C4-2B (cell line): ENCODE data around the gene FAM53B.
A peak's percentile ranks its signal among the peaks of the same experiment; 100 is the strongest.

ENCODE experiments used
- H3K27ac ChIP-seq: fragments of 450-650 bp; 2 replicates; pipeline ENCODE4 v1.5.1; 2017
- ZFX ChIP-seq: fragments of 450-650 bp; IDR thresholded peaks from 2 replicates; pipeline ENCODE4 v1.6.1; 2017
- TF ChIP-seq, protein P1 (sequence below): fragments of 450-650 bp; conservative IDR thresholded peaks from 2 replicates; pipeline ENCODE4 v1.5.1; 2017; ENCODE audit warnings: mild to moderate bottlenecking

The FAM53B gene

GRCh38 chr10:124711145-124711544, 33.0 kb downstream of the FAM53B start:
- TF ChIP-seq ZFX = no peak
- TF ChIP-seq, protein P1, sequence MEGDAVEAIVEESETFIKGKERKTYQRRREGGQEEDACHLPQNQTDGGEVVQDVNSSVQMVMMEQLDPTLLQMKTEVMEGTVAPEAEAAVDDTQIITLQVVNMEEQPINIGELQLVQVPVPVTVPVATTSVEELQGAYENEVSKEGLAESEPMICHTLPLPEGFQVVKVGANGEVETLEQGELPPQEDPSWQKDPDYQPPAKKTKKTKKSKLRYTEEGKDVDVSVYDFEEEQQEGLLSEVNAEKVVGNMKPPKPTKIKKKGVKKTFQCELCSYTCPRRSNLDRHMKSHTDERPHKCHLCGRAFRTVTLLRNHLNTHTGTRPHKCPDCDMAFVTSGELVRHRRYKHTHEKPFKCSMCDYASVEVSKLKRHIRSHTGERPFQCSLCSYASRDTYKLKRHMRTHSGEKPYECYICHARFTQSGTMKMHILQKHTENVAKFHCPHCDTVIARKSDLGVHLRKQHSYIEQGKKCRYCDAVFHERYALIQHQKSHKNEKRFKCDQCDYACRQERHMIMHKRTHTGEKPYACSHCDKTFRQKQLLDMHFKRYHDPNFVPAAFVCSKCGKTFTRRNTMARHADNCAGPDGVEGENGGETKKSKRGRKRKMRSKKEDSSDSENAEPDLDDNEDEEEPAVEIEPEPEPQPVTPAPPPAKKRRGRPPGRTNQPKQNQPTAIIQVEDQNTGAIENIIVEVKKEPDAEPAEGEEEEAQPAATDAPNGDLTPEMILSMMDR = no peak
- no peak overlapping the region for H3K27ac ChIP-seq

GRCh38 chr10:124710266-124710881, 33.8 kb downstream of the FAM53B start:
- TF ChIP-seq, protein P1 = no peak
- TF ChIP-seq ZFX = no peak
- H3K27ac ChIP-seq = no peak overlapping the region

DNA sequence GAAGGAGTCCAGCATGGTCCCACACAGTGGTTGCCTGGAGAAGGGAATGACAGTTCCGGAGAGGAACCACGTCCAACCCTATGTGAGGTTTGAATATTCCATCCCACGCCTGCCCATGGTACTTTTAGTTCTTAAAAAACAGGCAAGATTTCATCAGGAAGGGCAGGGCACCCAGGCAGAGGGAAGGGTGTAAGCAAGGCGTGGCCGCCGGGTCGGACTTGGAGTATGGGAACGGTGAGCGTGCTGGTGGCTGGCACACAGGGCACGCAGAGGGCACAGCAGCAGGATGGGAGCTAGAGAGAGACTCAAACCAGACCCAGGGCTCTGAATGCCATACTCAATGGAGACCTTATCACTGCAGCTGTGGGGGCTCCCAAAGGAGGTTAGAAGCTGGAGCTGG, 34.3 kb downstream of the FAM53B start:
- TF ChIP-seq ZFX = no peak
- TF ChIP-seq, protein P1 = no peak
- H3K27ac ChIP-seq = no peak overlapping the region

GRCh38 chr10:124708922-124709520, 35.2 kb downstream of the FAM53B start:
- peak overlapping the region; percentile 22 for H3K27ac ChIP-seq
- no peak for TF ChIP-seq ZFX
- TF ChIP-seq, protein P1 = no peak

GRCh38 chr10:124708246-124708779, 35.9 kb downstream of the FAM53B start:
- TF ChIP-seq ZFX = no peak
- TF ChIP-seq, protein P1 = no peak
- peak overlapping the region; percentile 22 for H3K27ac ChIP-seq

- no peak overlapping the region for H3K27ac ChIP-seq
- TF ChIP-seq ZFX = no peak
- TF ChIP-seq, protein P1 = no peak
Measured at GRCh38 chr10:124707551-124707950, 36.6 kb downstream of the FAM53B start.

DNA sequence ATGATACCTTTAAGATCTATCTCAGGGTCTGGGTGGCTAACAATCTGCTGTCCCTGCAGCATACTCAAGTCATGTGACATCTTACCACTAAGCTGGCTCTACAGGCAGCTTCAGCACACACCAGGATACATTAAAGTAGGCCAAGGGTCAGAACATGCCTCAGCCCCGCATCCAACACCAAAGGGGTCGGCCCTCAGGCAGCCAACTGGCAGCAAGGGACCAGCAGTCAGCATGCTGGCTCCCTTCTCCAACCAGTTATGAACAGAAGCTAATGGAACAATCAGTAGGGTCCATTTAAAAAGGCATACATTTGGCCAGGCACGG, 37.1 kb downstream of the FAM53B start:
- H3K27ac ChIP-seq = no peak overlapping the region
- no peak for TF ChIP-seq ZFX
- TF ChIP-seq, protein P1 = no peak
